Pancreas (tissue), 10 donors: ENCODE data around the gene NSUN2. TPM values are rescaled to one million over a fixed set of nuclear protein-coding genes. Genes with fewer than 3 reads are reported as not detected.

Source experiments
- ATAC-seq, 4 donors: fragments of 200-7000 bp; cut with Tn5 transposase; one replicate each; pipeline versions ENCODE4 v1.8.0 to v1.9.1; 2020; ENCODE audit warnings: mild to moderate bottlenecking in 4 of 4, moderate library complexity in 4 of 4
- DNase-seq, 6 donors: peaks; one replicate each; pipeline ENCODE4 v3.0.0-alpha.2; 2020
- FAIRE-seq: peaks from 2 replicates; lab custom pipeline; 2012; peaks lifted over from hg19 to GRCh38; lab: Jason Lieb, UNC
- H3K27ac ChIP-seq, 4 donors: fragments of 200-600 bp; sonication (generic); 1 replicate in 3 of 4; 2 replicates in 1 of 4; pipeline versions ENCODE4 v1.5.0 to v1.8.0; 2020
- H3K27me3 ChIP-seq, 4 donors: fragments of 200-600 bp; one replicate each; pipeline ENCODE4 v1.8.0; 2021
- H3K36me3 ChIP-seq, 3 donors: fragments of 200-600 bp; sonication (generic) in 1 of 3; one replicate each; pipeline versions ENCODE4 v1.5.0 to v1.8.0; 2020 to 2021
- H3K4me1 ChIP-seq, 3 donors: fragments of 200-600 bp; one replicate each; pipeline ENCODE4 v1.8.0; 2021
- H3K4me3 ChIP-seq, 4 donors: fragments of 200-600 bp; sonication (generic) in 2 of 4; one replicate each; pipeline versions ENCODE4 v1.5.0 to v1.8.0; 2020 to 2021
- H3K9me3 ChIP-seq, 4 donors: fragments of 200-600 bp; one replicate each; pipeline ENCODE4 v1.8.0; 2021
- CTCF ChIP-seq, 4 donors: fragments of 200-600 bp; sonication (generic) in 3 of 4; IDR thresholded peaks; one replicate each; pipeline versions ENCODE4 v1.5.0 to v1.8.0; 2021; ENCODE audit warnings: antibody characterized with exemption in 4 of 4
- whole genome bisulfite sequencing, 2 donors: extraction: QIAGEN DNeasy Blood & Tissue Kit; methylation state at CpG; one replicate each; pipeline ENCODE4 v1.1.7; 2013; 5-methylcytosine and 5-hydroxymethylcytosine counted together
- intact Hi-C, 3 donors: fragments of 100-400 bp; cut with DNase I; formaldehyde crosslinking; loops; one replicate each; pipeline versions ENCODE4 v1.11.1 to v1.14.2; 2022
- polyA plus RNA-seq, 2 donors: library from polyadenylated mRNA; stranded (reverse); fragments of 200-250 nt; gene quantifications; one replicate each; pipeline ENCODE4 v1.2.3, GENCODE V29; 2013
- total RNA-seq, 6 donors: library from RNA; stranded (reverse); fragmentation: NEBNext Ultra II Directional in 4 of 6; extraction: Animal tissue kit (Norgen Biotek cat#: 25700) in 4 of 6; gene quantifications; one replicate each; pipeline versions ENCODE4 v1.2.1 to v1.2.4, GENCODE V29; 2021 to 2023
- donor health status: healthy with polysubstance abuse.
- donor health status: DM: no; HTN: no; CAD: no; lungs with moderate emphysema.
- donor health status: DM: no; HTN: no; CAD: no.
- donor health status: control.
- donor health status: control.
- donor health status: Bipolar disorder and iron deficiency.
- donor health status: DM: yes; HTN: yes; CAD: no.
- donor health status: DM: no; HTN: no; CAD: no.
- donor health status: DM: no; HTN: no; CAD: no.
- donor health status: DM: yes; HTN: yes; CAD: no.

The NSUN2 gene
- total and polyA plus RNA-seq, 8 donors: 15.6 to 56.4 (median 20.0) TPM

GRCh38 chr5:6606884-6607558 is 25.8 kb downstream of the NSUN2 start:
- 84 to 95% methylated on average over 9 of the region's 9 CpGs for WGBS, 2 donors
- no peak for FAIRE-seq

GRCh38 chr5:6604946-6605345 is 27.9 kb downstream of the NSUN2 start:
- intact Hi-C loops: no loop called here

More at GRCh38 chr5:6606884-6607558, 25.8 kb downstream of the NSUN2 start:
- Histone ChIP-seq H3K27ac (no peak overlapping the region), H3K4me3 (no peak overlapping the region), H3K27me3 (no peaks in the 10 kb centered on the region), H3K4me1 (no peaks in the 10 kb centered on the region), H3K36me3 (peaks cover 14 to 86% (median 40%) of the 10 kb centered on the region in 3 donors), H3K9me3 (no peaks in the 10 kb centered on the region)
- DNase-seq (no peak), ATAC-seq (no peak)
- intact Hi-C loops: no loop called here
- no peak for TF ChIP-seq CTCF (IDR thresholded peaks at IDR 0.05)

DNA sequence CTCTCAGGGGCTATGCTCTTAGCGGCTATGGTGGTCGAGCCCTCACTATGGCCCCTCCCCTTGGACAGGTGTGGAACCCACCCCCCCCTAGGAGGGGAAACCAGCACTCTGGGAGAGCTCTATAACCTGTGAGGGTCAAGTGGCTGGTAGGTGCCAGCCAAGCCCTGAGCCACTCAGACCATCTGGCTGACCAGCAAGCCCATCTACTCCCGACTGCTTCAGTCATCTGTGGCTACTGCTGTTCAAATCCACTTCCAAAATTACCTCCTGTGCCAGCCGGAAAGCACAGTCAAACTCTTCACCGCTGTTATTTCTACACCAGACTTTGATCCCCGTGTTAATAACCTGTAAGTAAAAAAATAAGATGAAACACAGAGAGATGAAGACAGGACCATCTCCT is 28.5 kb downstream of the NSUN2 start:
- TF ChIP-seq CTCF (IDR thresholded peaks at IDR 0.05): no peak
- H3K9me3 ChIP-seq: no peaks in the 10 kb centered on the region
- no peaks in the 10 kb centered on the region for H3K27me3 ChIP-seq
- intact Hi-C loops: no loop called here
- no peak overlapping the region for H3K27ac ChIP-seq
- H3K4me1 ChIP-seq: no peaks in the 10 kb centered on the region
- ATAC-seq (no peak), FAIRE-seq (no peak), DNase-seq (no peak)
- no peak overlapping the region for H3K4me3 ChIP-seq
- 94 to 96% methylated on average over 6 of the region's 6 CpGs for whole genome bisulfite sequencing, 2 donors
- peaks cover 9 to 74% (median 33%) of the 10 kb centered on the region in 3 donors for H3K36me3 ChIP-seq

More at GRCh38 chr5:6604946-6605345, 27.9 kb downstream of the NSUN2 start:
- DNase-seq (no peak), FAIRE-seq (no peak), ATAC-seq (no peak)
- WGBS, 2 donors: 95 to 97% methylated on average over 12 of the region's 12 CpGs
- Histone ChIP-seq H3K4me3 (no peak overlapping the region), H3K36me3 (peaks cover 9 to 75% (median 39%) of the 10 kb centered on the region in 3 donors), H3K27me3 (no peaks in the 10 kb centered on the region), H3K4me1 (no peaks in the 10 kb centered on the region), H3K27ac (no peak overlapping the region), H3K9me3 (no peaks in the 10 kb centered on the region)
- TF ChIP-seq CTCF (IDR thresholded peaks at IDR 0.05): no peak

GRCh38 chr5:6603643-6604042 is 29.2 kb downstream of the NSUN2 start:
- no peaks in the 10 kb centered on the region for H3K4me1 ChIP-seq
- DNase-seq (peak in 1 of 6 donors; percentile 46), FAIRE-seq (no peak), ATAC-seq (no peak)
- no peak overlapping the region for H3K4me3 ChIP-seq
- H3K27me3 ChIP-seq: no peaks in the 10 kb centered on the region
- no peak overlapping the region for H3K27ac ChIP-seq
- no peak for TF ChIP-seq CTCF (IDR thresholded peaks at IDR 0.05)
- peaks cover 9 to 74% (median 36%) of the 10 kb centered on the region in 3 donors for H3K36me3 ChIP-seq
- intact Hi-C loops: no loop called here
- 90 to 93% methylated on average over 5 of the region's 5 CpGs for WGBS, 2 donors
- no peaks in the 10 kb centered on the region for H3K9me3 ChIP-seq

- FAIRE-seq: no peak
- WGBS, 2 donors: 76 to 93% methylated on average over 7 of the region's 7 CpGs
Measured at GRCh38 chr5:6602441-6602840, 30.4 kb downstream of the NSUN2 start.

More at GRCh38 chr5:6602441-6602840, 30.4 kb downstream of the NSUN2 start:
- Histone ChIP-seq H3K4me3 (no peak overlapping the region), H3K27me3 (no peaks in the 10 kb centered on the region), H3K27ac (no peak overlapping the region), H3K9me3 (no peaks in the 10 kb centered on the region), H3K4me1 (no peaks in the 10 kb centered on the region), H3K36me3 (peaks cover 9 to 69% (median 33%) of the 10 kb centered on the region in 3 donors)
- DNase-seq (no peak), ATAC-seq (no peak)
- intact Hi-C loops: no loop called here
- TF ChIP-seq CTCF (IDR thresholded peaks at IDR 0.05): no peak
